PFSK-1 (cell line): ENCODE measurements around the gene BCL11A.

Experiments used
- FOXP2 ChIP-seq: optimal IDR thresholded peaks from 2 replicates; pipeline ENCODE3; 2011; ENCODE audit warnings: borderline replicate concordance, control low read depth, inconsistent platforms; ENCODE audit not compliant: insufficient read depth; ENCODE audit errors: extremely low read length, extremely low read depth
- POLR2AphosphoS5 ChIP-seq: IDR thresholded peaks from 2 replicates; pipeline ENCODE4 v1.6.1; 2012; ENCODE audit warnings: low read depth, mild to moderate bottlenecking, control low read depth, low read length, moderate library complexity
- REST ChIP-seq, 2 experiments: IDR thresholded peaks; 2 replicates each; pipeline versions ENCODE4 v1.6.1 to v1.8.0; 2011 to 2012; ENCODE audit warnings: low read depth in 2 of 2, low read length in 2 of 2, control low read depth in 1 of 2, inconsistent platforms in 1 of 2, mild to moderate bottlenecking in 1 of 2, moderate library complexity in 1 of 2; ENCODE audit not compliant: insufficient read depth in 1 of 2
- SIN3A ChIP-seq: IDR thresholded peaks from 2 replicates; pipeline ENCODE4 v1.6.1; 2012; ENCODE audit warnings: mild to moderate bottlenecking, low read length, moderate library complexity, borderline replicate concordance; ENCODE audit not compliant: insufficient read depth
- TAF1 ChIP-seq: IDR thresholded peaks from 2 replicates; pipeline ENCODE4 v1.6.1; 2012; ENCODE audit warnings: low read length, control low read depth, borderline replicate concordance; ENCODE audit not compliant: insufficient read depth

The BCL11A gene

GRCh38 chr2:60490441-60490840, 63.0 kb downstream of the BCL11A start:
- TF ChIP-seq SIN3A (no peak), TAF1 (no peak), REST (IDR thresholded peaks at IDR 0.05; ENCODE audit: insufficient read depth in 1 of 2, low read depth in 2 of 2, low read length in 2 of 2) (no peak), FOXP2 (no peak), POLR2AphosphoS5 (no peak)

- TF ChIP-seq SIN3A (no peak), POLR2AphosphoS5 (no peak), TAF1 (no peak)
These were observed 64.2 kb downstream of the BCL11A start for GRCh38 chr2:60489289-60489688.

- TF ChIP-seq POLR2AphosphoS5 (no peak), FOXP2 (no peak), SIN3A (no peak), TAF1 (no peak), REST (IDR thresholded peaks at IDR 0.05; ENCODE audit: insufficient read depth in 1 of 2, low read depth in 2 of 2, low read length in 2 of 2) (no peak)
These were observed 65.2 kb downstream of the BCL11A start for GRCh38 chr2:60488291-60488690.

GRCh38 chr2:60487174-60487573, 66.3 kb downstream of the BCL11A start:
- TF ChIP-seq SIN3A (no peak), FOXP2 (no peak)

- TF ChIP-seq POLR2AphosphoS5 (no peak), FOXP2 (no peak), SIN3A (no peak), REST (IDR thresholded peaks at IDR 0.05; ENCODE audit: insufficient read depth in 1 of 2, low read depth in 2 of 2, low read length in 2 of 2) (no peak), TAF1 (no peak)
These were observed 66.9 kb downstream of the BCL11A start for GRCh38 chr2:60486551-60486950.

GRCh38 chr2:60486067-60486466, 67.4 kb downstream of the BCL11A start:
- TF ChIP-seq FOXP2 = no peak
- no peak for TF ChIP-seq SIN3A
- TF ChIP-seq REST (IDR thresholded peaks at IDR 0.05; ENCODE audit: insufficient read depth in 1 of 2, low read depth in 2 of 2, low read length in 2 of 2) = no peak
- TF ChIP-seq POLR2AphosphoS5 = no peak
- no peak for TF ChIP-seq TAF1
